GM19099 (cell line): ENCODE data around the gene ZNF334.

ENCODE experiments used
- POLR2A ChIP-seq: IDR thresholded peaks from 3 replicates; pipeline ENCODE4 v1.6.1; 2011; ENCODE audit warnings: low read depth; ENCODE audit not compliant: insufficient read length; ENCODE audit errors: extremely low read depth

Gene ZNF334

DNA sequence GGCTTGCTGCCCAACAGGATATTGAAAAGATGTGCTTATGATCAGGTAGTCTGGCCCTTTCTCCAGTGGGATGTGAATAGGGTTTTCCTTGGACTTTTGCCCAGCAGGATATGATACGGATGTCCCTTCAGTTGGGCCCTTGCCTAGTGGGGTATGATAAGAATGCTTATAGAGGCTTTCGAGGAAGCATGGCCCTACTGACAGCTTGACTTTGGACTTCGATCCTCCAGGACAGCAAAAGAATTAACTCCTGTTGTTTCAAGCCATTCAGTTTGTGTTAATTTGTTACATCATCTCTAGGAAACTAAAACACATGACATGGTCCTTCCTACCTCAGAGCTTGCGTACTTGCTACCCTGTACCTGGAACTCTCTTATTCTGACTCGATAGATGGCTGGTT lies 9.7 kb upstream of the ZNF334 start:
- no peak for TF ChIP-seq POLR2A

DNA sequence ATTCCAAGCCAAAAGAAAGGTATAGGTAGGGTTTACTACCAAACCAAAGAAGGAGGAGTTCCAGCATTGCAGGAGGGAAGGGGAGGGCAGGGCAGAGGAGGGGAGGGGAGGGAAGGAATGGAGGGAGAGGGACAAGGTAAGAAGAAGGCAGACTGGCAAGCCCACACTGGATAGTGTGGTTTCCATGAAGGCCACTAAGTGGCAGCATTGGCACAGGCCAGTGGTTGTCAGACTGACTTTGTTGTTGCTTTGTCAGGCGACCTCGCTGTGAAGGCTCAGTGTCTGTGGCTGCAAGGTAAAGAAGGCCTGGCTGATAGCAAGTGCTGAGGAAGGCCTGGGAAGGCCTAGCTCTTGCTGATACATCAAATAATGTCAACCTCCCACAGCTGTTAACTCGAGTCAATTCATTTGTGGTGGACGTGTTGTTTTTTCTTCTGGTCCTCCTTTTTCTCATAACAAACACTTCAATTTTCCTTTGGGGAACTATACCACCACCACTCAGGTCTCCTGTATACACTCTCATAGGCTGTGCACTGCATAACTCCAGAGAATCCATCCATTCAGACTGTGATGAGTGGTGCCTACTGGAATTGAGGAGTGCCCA lies 7.7 kb upstream of the ZNF334 start:
- no peak for TF ChIP-seq POLR2A

DNA sequence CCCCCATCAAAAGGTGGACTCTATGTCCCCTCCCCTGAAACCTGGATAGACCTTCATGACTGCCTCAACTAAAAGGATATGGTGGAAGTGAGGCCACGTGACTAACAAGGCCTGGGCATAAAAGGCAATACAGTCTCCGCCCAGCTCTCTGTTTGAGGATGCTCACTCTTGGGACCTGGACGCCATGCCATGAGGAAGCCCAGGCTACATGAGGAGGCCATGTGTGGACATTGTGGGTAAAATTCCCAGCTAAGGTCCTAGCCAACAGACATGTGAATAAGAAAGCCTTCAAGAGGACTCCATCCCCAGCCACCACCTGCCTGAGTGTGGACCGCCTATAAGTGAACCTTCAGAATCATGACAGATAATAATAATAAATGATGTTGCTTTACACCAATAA lies 7.2 kb upstream of the ZNF334 start:
- no peak for TF ChIP-seq POLR2A

DNA sequence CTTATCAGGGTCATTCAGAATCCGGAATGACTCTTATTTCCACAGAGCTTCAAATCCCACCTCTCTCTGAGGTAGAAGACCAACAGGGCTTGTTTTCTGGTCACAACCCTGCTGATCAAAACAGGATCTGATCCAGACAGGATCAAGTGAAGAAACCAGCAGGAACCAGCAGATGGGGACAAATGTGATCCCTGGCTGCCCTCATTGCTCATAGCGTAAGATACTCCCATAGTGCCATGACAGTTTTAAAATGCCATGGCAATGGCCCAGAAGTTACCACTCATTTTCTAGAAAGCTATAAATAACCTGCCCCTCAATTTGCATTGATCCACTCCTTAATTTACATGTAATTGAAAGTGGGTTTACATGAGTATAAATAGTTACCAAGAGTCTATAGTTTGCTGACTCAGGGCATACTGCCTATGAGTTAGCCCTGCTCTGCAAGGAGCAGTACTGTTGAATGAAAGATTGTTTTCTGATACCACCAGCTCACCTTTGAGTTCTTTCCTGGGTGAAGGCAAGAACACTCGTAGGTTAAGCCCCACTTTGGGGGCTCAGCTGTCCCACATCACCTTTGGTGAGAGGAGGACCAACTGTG lies 6.2 kb upstream of the ZNF334 start:
- no peak for TF ChIP-seq POLR2A

DNA sequence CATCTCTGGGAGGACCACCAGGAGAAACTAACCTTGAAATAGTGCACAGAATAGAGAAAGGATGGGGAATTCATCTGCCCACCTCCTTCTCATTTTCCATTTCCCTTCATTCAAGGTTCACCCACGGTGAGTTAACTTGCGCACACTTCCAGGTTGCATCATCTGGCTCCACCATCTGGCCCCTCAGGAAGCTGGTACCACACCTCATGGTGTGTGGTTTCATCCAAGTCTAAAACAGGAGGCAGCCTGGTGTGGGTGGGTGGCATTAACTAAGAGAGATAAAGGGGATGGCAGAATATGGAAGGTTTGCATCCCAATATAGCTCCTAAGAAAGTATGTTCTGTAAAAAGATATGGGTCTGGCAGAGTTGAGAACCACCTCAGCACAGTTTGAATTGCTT lies 3.8 kb downstream of the ZNF334 start:
- TF ChIP-seq POLR2A: no peak

DNA sequence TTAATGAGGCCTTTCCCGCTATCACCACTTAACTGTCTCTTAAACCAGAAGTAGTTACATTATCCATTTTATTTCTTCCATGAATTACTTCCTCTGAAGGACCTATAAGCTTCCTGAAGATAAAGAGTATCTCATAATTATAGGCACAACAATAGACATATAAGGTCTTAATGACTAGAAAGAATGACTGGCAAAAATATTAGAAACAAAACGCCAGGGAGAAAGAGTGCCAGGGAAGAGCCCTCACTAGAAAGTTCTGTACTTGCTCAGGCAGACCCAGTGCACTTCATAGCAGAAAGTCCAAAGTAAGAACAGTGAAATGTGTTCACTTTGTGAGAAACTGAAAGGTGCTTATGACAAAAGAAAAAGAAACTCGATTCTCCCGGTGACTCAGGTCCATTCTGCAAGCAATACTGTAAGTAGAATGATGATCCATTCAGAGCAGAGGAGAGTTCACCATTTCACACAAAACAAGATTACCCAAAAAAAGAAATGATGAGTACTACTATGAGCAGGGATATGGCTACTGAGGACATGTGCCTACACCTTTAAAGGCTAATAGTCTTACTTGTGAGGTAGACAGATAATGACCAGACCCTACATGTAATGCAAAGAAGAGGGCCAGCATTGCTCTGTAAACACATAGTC lies 5.5 kb downstream of the ZNF334 start:
- TF ChIP-seq POLR2A: no peak

DNA sequence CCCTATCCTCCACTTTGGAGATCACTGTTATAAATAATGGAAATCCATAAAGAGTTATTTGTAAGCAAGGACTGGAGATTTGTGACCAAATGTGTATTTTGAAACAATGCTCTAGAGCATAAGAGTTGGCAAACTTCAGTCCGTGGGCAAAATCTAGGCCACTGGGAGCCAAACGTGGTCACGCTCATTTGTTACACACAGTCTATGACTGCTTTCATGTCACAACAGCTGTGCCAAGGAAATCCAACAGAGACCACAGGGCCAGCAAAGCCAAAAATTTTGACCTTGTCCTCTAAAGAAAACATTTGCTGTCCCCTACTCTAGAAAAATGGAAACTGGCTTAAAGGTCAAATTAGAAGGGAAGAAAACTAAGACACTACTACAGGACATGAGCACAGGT lies 7.9 kb downstream of the ZNF334 start:
- TF ChIP-seq POLR2A: no peak

DNA sequence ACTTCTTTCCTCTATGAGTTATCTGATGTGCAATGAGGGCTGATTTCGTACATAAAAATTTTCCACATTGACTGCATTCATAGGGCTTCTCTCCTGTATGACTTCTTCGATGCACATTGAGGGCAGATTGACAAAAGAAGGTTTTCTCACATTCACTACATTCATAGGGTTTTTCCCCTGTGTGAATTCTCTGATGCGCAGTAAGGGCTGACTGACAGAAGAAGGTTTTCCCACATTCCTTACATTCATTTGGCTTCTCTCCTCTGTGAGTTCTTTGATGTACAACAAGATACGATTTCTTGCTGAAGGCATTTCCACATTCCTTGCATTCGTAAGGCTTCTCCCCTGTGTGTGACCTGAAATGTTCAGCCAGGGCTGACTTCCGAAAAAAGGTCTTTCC lies 11.4 kb downstream of the ZNF334 start:
- TF ChIP-seq POLR2A: no peak

DNA sequence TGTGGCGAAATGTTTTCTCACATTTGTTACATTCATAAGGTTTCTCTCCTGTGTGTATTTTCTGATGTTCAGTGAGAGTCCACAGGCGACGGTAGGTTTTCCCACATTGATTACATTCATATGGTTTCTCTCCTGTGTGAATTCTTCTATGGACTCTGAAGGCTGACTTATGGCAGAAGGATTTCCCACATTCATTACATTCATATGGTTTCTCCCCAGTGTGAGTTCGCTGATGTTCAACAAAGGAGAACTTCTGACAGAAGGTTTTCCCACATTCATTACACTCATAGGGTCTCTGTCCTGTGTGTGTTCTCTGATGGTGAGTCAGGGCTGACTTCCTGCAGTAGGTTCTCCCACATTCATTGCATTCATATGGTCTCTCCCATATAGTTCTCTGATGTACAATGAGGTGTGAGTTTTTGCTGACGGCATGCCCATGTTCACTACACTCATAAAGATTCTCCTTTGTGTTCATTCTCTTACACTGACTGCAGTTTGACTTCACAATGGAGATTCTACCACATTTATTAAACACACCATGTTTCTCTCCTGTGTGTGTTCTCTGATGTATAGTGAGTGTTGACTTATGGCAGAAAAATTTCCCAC lies 11.9 kb downstream of the ZNF334 start:
- TF ChIP-seq POLR2A: no peak

DNA sequence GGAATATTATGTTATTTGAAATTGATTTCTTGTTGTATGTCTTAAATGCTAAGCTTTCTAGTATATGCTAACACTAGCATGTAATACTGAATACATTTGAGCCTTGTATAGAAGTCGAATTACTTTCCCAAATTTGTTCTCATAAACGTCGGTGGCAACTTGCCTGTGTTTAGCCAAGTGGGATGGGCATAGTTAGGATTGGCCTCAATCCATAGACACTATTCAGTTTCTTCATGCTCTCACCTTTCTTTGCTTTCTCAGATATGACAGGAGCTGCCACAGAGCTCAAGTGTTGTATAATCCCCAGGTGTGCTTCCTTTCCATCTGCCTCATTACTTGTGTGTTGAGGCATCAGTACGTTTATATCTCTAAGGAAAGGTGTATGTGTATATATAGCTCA lies 19.3 kb downstream of the ZNF334 start:
- TF ChIP-seq POLR2A: no peak

DNA sequence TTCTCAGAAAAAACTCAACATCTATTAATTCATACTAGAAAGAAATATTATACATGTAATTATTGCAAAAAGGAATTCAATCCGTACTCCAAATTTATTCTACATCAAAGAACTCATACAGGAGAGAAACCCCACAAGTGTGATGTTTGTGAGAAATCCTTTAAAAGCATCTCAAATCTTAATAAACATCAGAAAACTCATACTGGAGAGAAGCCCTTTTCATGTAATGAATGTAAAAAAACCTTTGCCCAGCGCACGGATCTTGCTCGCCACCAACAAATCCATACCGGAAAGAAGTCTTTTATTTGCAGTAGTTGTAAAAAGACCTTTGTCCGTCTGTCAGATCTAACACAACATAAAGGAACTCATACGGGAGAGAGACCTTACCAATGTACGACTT lies 22.0 kb downstream of the ZNF334 start:
- no peak for TF ChIP-seq POLR2A

DNA sequence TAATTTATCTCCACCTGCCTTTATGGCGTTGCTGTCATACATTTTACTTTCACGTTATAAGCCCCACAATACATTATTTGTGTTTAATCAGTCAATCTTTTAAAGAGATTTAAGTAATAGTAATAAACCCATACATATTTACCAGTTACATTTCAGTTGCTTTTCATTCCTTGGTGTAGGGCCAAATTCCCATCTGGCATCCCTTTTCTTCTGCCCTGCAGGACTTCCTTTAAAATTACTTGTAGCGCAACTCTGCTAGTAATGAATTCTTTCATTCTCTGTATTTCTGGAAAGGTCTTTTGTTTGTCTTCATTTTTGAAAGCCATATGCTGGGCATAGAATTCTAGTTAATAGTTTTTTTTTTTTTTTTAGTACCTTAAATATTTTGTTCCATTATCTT lies 24.9 kb downstream of the ZNF334 start:
- TF ChIP-seq POLR2A: no peak

DNA sequence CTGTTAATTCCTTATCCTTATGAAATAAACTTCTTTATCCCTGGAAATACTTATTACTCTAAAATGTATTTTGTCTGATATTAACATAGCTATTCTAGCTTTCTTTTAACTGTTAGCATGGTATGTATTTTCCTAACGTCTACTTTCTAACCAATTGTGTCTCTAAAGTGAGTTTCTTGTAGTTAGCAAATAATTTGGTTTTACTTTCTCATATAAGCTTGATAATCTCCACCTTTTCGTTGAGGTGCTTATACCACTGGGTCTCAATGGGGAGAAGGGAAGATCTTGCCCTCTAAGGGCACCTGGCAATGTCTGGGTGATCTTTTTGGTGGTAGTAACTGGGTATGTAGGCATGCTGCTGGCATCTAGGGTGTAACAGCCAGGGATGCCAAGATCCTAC lies 25.7 kb downstream of the ZNF334 start:
- no peak for TF ChIP-seq POLR2A

DNA sequence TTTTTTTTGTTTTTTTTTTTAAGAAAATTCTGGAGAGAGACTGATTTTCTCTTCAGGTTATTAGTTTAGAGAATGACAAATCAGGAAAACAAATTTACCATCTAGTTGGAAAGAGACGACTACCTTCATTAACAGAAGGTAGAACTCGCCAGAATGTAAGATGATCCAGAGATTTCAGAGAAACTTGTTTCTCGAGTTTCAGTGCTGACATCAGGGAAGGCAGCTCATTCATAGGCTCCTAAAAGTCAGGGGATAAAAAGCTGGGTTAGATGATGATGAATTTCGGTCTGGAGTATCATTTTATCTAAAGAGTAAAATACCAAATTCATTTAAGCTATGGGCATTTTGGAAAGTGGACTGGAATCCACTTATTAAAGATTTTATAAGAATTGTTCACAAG lies 27.9 kb downstream of the ZNF334 start:
- no peak for TF ChIP-seq POLR2A

DNA sequence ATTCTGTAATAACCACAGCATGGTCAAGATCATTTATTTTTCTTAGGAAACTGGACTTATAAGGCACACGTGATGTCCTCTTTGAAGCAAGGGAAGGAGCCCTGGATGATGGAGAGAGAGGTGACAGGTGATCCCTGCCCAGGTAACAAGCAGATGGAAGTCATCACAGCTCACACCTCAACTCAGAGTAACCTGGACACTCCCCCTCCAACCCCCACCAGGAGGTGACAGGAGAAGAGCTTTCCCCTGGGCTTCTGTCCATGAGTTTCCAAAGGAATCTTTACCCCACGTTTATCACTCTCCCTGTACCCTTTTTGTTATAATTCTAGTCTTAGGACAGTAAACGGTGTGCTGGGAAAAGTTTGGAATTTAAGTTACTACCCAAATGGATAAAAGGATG lies 28.4 kb downstream of the ZNF334 start:
- no peak for TF ChIP-seq POLR2A

DNA sequence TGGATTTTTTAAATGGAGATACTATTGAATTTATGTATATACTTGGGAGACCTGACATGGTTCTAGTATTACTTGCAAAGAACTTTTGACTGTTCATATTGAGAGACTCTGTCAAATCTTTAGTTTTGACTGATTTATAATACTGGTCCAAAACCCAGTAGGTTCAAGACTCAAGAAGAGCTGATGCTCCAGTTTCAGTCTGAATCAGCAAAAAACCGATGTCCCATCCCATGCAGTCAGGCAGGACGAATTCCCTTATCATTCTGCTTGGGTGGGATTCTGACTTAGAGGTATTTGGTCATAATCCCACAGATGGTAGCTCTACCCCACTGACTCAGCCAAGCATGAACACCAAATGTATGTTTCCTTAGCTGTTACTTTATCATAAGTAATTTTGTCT lies 29.5 kb downstream of the ZNF334 start:
- no peak for TF ChIP-seq POLR2A
